ENCODE data around the gene ARVCF. TPM values are rescaled to one million over a fixed set of nuclear protein-coding genes. Genes with fewer than 3 reads are reported as not detected.

Gene ARVCF
- total and polyA plus RNA-seq, 2 of the 8 experiments (the other 6 are each of a cell fraction or from before 2014, with no cell fraction given): 31.0 to 43.2 TPM

DNA sequence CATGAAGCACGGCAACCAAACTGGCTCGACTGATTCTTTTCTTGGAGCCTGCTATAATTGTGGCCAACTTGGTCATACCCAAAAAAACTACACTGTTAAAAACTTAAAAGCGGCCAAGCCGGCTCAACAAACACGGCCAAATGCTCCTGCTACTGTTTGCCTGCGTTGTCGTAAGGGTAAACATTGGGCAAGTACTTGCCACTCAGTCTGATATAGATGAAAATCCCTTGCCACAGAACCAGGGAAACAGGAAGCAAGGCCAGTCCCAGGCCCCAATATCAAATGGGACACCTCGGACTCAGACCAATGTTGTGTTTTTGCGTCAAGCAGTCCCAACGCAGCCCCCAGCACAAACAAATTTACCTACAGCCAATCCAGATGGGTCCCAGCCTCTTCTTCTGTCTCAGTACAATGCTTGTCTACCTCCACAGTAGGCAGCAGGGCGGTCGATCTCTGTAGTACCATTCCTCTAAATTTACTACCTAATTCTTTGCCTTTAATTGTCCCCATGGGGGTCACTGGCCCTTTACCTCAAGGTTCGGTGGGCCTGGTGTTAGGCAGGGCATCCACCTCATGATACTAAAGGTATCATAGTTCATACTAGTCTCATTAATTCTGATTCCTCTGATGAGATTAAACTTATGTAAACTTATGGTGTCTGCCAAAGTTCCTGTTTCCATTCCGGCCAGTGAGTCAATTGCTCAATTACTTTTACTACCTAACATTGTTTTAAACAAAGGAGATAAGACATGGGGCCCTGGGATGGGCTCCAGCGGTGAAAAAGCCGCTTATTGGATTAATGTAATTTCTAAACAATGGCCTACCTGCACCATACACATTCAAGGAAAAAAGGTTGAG, 78.8 kb downstream of the ARVCF start:
- peaks cover 0 to 2% (median 0%) of the 10 kb centered on the region in 4 experiments; a peak in 1 of 7 replicates for H3K27me3 ChIP-seq (replicated peaks in 1 of 4; ENCODE audit: control insufficient read depth in 3 of 4, extremely low read depth in 1 of 4, insufficient read depth in 3 of 4, low read length in 3 of 4)
- no peak overlapping the region for H2BK120ac ChIP-seq (replicated peaks; ENCODE audit: low read depth, low read length)
- no peak overlapping the region for H4K8ac ChIP-seq (ENCODE audit: extremely low read depth, insufficient read depth, low read length)
- H3K23me2 ChIP-seq (ENCODE audit: low read depth, low read length): no peaks in the 10 kb centered on the region
- no peak overlapping the region for H3K56ac ChIP-seq (replicated peaks; ENCODE audit: insufficient read length, low read depth, low read length)
- no peak overlapping the region for H3K27ac ChIP-seq (ENCODE audit: low read depth, low read length)
- H2BK15ac ChIP-seq (ENCODE audit: low read length): no peak overlapping the region
- WGBS, 2 experiments (ENCODE audit: extremely low coverage in 1 of 2, insufficient coverage in 1 of 2, insufficient read length in 1 of 2, insufficient replicate concordance in 2 of 2, low coverage in 1 of 2, low lambda C conversion rate in 2 of 2, missing lambda C conversion rate in 1 of 2): 94% methylated on average over 16 of the region's 16 CpGs; no CpG with 5 or more reads in 1 of the 2 experiments
- FAIRE-seq: no peak
- H3K23ac ChIP-seq (ENCODE audit: insufficient read length): no peak overlapping the region
- H3K4me3 ChIP-seq (ENCODE audit: extremely low read depth in 1 of 4, insufficient read depth in 2 of 4, low read depth in 3 of 4, low read length in 4 of 4): no peak overlapping the region
- H4K91ac ChIP-seq (replicated peaks; ENCODE audit: insufficient read length, low read length): no peak overlapping the region
- H3K9me3 ChIP-seq (ENCODE audit: insufficient read depth in 2 of 2, low read depth in 1 of 2, low read length in 1 of 2): no peaks in the 10 kb centered on the region
- no peak overlapping the region for H4K5ac ChIP-seq (ENCODE audit: insufficient read length, low read depth, low read length)
- no peak overlapping the region for H3K4ac ChIP-seq (replicated peaks; ENCODE audit: insufficient read length, low read depth, low read length)
- no peak for DNase-seq (ENCODE audit: low read depth in 1 of 2, low spot score in 2 of 2)
- no peak overlapping the region for H2BK20ac ChIP-seq (ENCODE audit: low read length)
- no peak overlapping the region for H3K14ac ChIP-seq (ENCODE audit: insufficient read length)
- H3K36me3 ChIP-seq (ENCODE audit: control insufficient read depth in 2 of 4, insufficient read depth in 4 of 4, low read length in 3 of 4): no peaks in the 10 kb centered on the region
- H2AFZ ChIP-seq (ENCODE audit: low read length): no peak overlapping the region
- H3K9ac ChIP-seq (replicated peaks in 1 of 4; ENCODE audit: extremely low read depth in 1 of 4, low read depth in 3 of 4, low read length in 3 of 4): no peak overlapping the region
- CTCF ChIA-PET (ENCODE audit: partially characterized antibody): interaction anchor here (0.9 to 1.0 kb wide), 2 partner anchors 10 to 16 kb away, joined by 3 to 4 read pairs; no protein-coding TSS in a partner anchor
- no peak overlapping the region for H2BK5ac ChIP-seq (ENCODE audit: low read depth, low read length)
- no peaks in the 10 kb centered on the region for H4K20me1 ChIP-seq (replicated peaks in 1 of 2; ENCODE audit: control insufficient read depth in 1 of 2, insufficient read depth in 2 of 2, low read length in 2 of 2)
- H2BK12ac ChIP-seq (ENCODE audit: low read depth, low read length): no peak overlapping the region
- no peaks in the 10 kb centered on the region for H3K79me2 ChIP-seq (ENCODE audit: control insufficient read depth in 1 of 2, insufficient read depth in 2 of 2, low read length in 2 of 2)
- POLR2A ChIA-PET (ENCODE audit: partially characterized antibody): no interaction called here
- no peak overlapping the region for H3K4me2 ChIP-seq (ENCODE audit: insufficient read depth in 1 of 2, low read depth in 2 of 2, low read length in 2 of 2)
- no peak overlapping the region for H2AK5ac ChIP-seq (ENCODE audit: low read depth, low read length)
- peaks cover 0 to 7% (median 2%) of the 10 kb centered on the region in 4 experiments; a peak in 5 of 7 replicates for H3K4me1 ChIP-seq (replicated peaks in 1 of 4; ENCODE audit: control insufficient read depth in 3 of 4, insufficient read depth in 4 of 4, low read length in 3 of 4)
- no peak overlapping the region for H3K18ac ChIP-seq (ENCODE audit: extremely low read depth, low read length)
- H3K79me1 ChIP-seq (ENCODE audit: low read depth, low read length): no peaks in the 10 kb centered on the region
- TF ChIP-seq HDAC6 (IDR thresholded peaks at IDR 0.05; ENCODE audit: low read depth, low read length) (no peak), BRCA1 (IDR thresholded peaks at IDR 0.05; ENCODE audit: low read depth, low read length) (no peak), SIN3A (conservative IDR thresholded peaks at IDR 0.05 in 1 of 2, IDR thresholded peaks at IDR 0.05 in 1 of 2; ENCODE audit: low read depth in 1 of 2, low read length in 2 of 2) (no peak), EP300 (IDR thresholded peaks at IDR 0.05; ENCODE audit: borderline replicate concordance in 1 of 2, low read depth in 2 of 2, low read length in 2 of 2) (no peak), SP4 (IDR thresholded peaks at IDR 0.05; ENCODE audit: low read length) (no peak), CEBPB (IDR thresholded peaks at IDR 0.05; ENCODE audit: low read depth, low read length) (no peak), SP1 (IDR thresholded peaks at IDR 0.05; ENCODE audit: low read depth, low read length) (no peak), FOSL1 (IDR thresholded peaks at IDR 0.05; ENCODE audit: insufficient read depth, low read depth, low read length) (no peak), RAD21 (IDR thresholded peaks at IDR 0.05 in 1 of 2, conservative IDR thresholded peaks at IDR 0.05 in 1 of 2; ENCODE audit: low read depth in 2 of 2, low read length in 2 of 2) (no peak), SIX5 (IDR thresholded peaks at IDR 0.05; ENCODE audit: low read depth, low read length) (no peak), GTF2F1 (IDR thresholded peaks at IDR 0.05; ENCODE audit: borderline replicate concordance, low read depth, low read length) (no peak), YY1 (IDR thresholded peaks at IDR 0.05; ENCODE audit: low read depth, low read length) (no peak), JUND (IDR thresholded peaks at IDR 0.05; ENCODE audit: low read length) (no peak)
